HEK293 (cell line): Measurements from ENCODE around the gene MPPE1.

Experiments
- CTCF ChIP-seq: fragments of 450-650 bp; formaldehyde crosslinking; IDR thresholded peaks from 2 replicates; pipeline ENCODE4 v1.5.1; 2016; ENCODE audit warnings: missing biosample characterization, missing genetic modification characterization
- KLF16 ChIP-seq: fragments of 450-650 bp; formaldehyde crosslinking; IDR thresholded peaks from 2 replicates; pipeline ENCODE4 v1.5.1; 2017; ENCODE audit warnings: missing biosample characterization, missing genetic modification characterization
- ZNF211 ChIP-seq: fragments of 450-650 bp; formaldehyde crosslinking; IDR thresholded peaks from 2 replicates; pipeline ENCODE4 v1.5.1; 2016; ENCODE audit warnings: low read depth, missing biosample characterization, missing genetic modification characterization
- ZNF341 ChIP-seq: fragments of 450-650 bp; formaldehyde crosslinking; IDR thresholded peaks from 2 replicates; pipeline ENCODE4; 2016; ENCODE audit warnings: low read depth, missing biosample characterization, missing genetic modification characterization
- ZNF548 ChIP-seq: fragments of 450-650 bp; formaldehyde crosslinking; IDR thresholded peaks from 2 replicates; pipeline ENCODE4 v1.5.1; 2016; ENCODE audit warnings: missing biosample characterization, missing genetic modification characterization
- ZNF580 ChIP-seq: fragments of 450-650 bp; formaldehyde crosslinking; IDR thresholded peaks from 2 replicates; pipeline ENCODE4 v1.5.1; 2016; ENCODE audit warnings: missing biosample characterization, missing genetic modification characterization
- ZNF768 ChIP-seq: fragments of 450-650 bp; formaldehyde crosslinking; IDR thresholded peaks from 2 replicates; pipeline ENCODE4 v1.5.1; 2018; ENCODE audit warnings: missing biosample characterization, mild to moderate bottlenecking, missing genetic modification characterization

GRCh38 chr18:11866764-11867163 is 41.4 kb downstream of the MPPE1 start:
- no peak for TF ChIP-seq ZNF580 (tag by site-specific recombination)
- no peak for TF ChIP-seq ZNF341 (tag by site-specific recombination)
- no peak for TF ChIP-seq CTCF
- no peak for TF ChIP-seq ZNF548 (tag by site-specific recombination)
- no peak for TF ChIP-seq ZNF211 (tag by site-specific recombination)
- TF ChIP-seq ZNF768, result no peak
- no peak for TF ChIP-seq KLF16 (tag by site-specific recombination)
